22Rv1 (cell line): Measurements from ENCODE around the gene GFOD1.

Experiments used
- CTCF ChIP-seq: fragments of 450-650 bp; IDR thresholded peaks from 2 replicates; pipeline ENCODE4 v1.5.1; 2017; ENCODE audit warnings: mild to moderate bottlenecking
- ZFX ChIP-seq: fragments of 450-650 bp; IDR thresholded peaks from 2 replicates; pipeline ENCODE4 v1.6.1; 2017; ENCODE audit warnings: antibody characterized with exemption, borderline replicate concordance

GRCh38 chr6:13468839-13469238 is 18.6 kb downstream of the GFOD1 start:
- no peak for TF ChIP-seq CTCF
- TF ChIP-seq ZFX, result no peak
